HepG2 (cell line): ENCODE results near the gene IL1RAP. TPM values are rescaled to one million over a fixed set of nuclear protein-coding genes. Genes with fewer than 3 reads are reported as not detected.

Experiments used
- BCL3 ChIP-seq: sonication (generic); formaldehyde crosslinking; IDR thresholded peaks from 2 replicates; pipeline ENCODE4 v1.5.1; 2020; ENCODE audit warnings: mild to moderate bottlenecking, missing genetic modification reagents, moderate library complexity
- CREM ChIP-seq, 2 experiments: sonication (generic) in 1 of 2; formaldehyde crosslinking in 1 of 2; IDR thresholded peaks; 2 replicates each; pipeline versions ENCODE4 v1.4.0 to v1.6.1; 2016 to 2020; ENCODE audit warnings: antibody characterized with exemption in 1 of 2, mild to moderate bottlenecking in 1 of 2, missing genetic modification reagents in 1 of 2
- KLF6 ChIP-seq: IDR thresholded peaks from 2 replicates; pipeline ENCODE4 v1.8.0; 2016; ENCODE audit warnings: missing biosample characterization, missing genetic modification reagents
- MIXL1 ChIP-seq: IDR thresholded peaks from 2 replicates; pipeline ENCODE4 v1.6.1; 2016
- PATZ1 ChIP-seq: sonication (generic); formaldehyde crosslinking; IDR thresholded peaks from 2 replicates; pipeline ENCODE4 v1.4.0; 2020; ENCODE audit warnings: missing genetic modification reagents
- SMAD3 ChIP-seq: sonication (generic); formaldehyde crosslinking; IDR thresholded peaks from 2 replicates; pipeline ENCODE4 v1.4.0; 2020; ENCODE audit warnings: missing genetic modification reagents
- TARDBP ChIP-seq: sonication (generic); formaldehyde crosslinking; IDR thresholded peaks from 2 replicates; pipeline ENCODE4 v1.8.0; 2022; ENCODE audit warnings: mild to moderate bottlenecking, missing genetic modification reagents
- YEATS2 ChIP-seq: sonication (generic); formaldehyde crosslinking; IDR thresholded peaks from 2 replicates; pipeline ENCODE4 v1.4.0; 2020; ENCODE audit warnings: missing genetic modification reagents, borderline replicate concordance
- ZNF205 ChIP-seq: IDR thresholded peaks from 2 replicates; pipeline ENCODE4 v1.6.1; 2018; ENCODE audit warnings: missing biosample characterization, missing genetic modification reagents
- ZNF24 ChIP-seq: fragments of 450-650 bp; IDR thresholded peaks from 2 replicates; pipeline ENCODE4 v1.6.1; 2017; ENCODE audit warnings: antibody characterized with exemption, mild to moderate bottlenecking
- ZNF577 ChIP-seq: sonication (generic); formaldehyde crosslinking; IDR thresholded peaks from 2 replicates; pipeline ENCODE4 v1.4.0; 2020; ENCODE audit warnings: mild to moderate bottlenecking, low read depth, missing genetic modification reagents, borderline replicate concordance
- ZNF691 ChIP-seq: sonication (generic); formaldehyde crosslinking; IDR thresholded peaks from 2 replicates; pipeline ENCODE4 v1.4.0; 2020; ENCODE audit warnings: missing genetic modification reagents, low read depth, mild to moderate bottlenecking, borderline replicate concordance
- polyA plus RNA-seq, 8 experiments: library from polyadenylated mRNA; depleted of rRNA in 3 of 8; stranded (reverse) in 7 of 8; unstranded in 1 of 8; fragments of >200 nt; fragmentation: Illumina TruSeq in 4 of 8; extraction: Trizol in 4 of 8; gene quantifications; 2 replicates each; pipeline versions ENCODE4 v1.2.1 to v1.2.3, GENCODE V29; 2011 to 2016; ENCODE audit warnings: low read depth in 4 of 8, missing spikeins in 1 of 8, mixed read lengths in 1 of 8; ENCODE audit not compliant: insufficient read depth in 1 of 8
- total RNA-seq, 5 experiments: library from RNA; depleted of rRNA; stranded (reverse); fragments of >200 nt; fragmentation: Illumina TruSeq; extraction: Trizol; gene quantifications; 2 replicates each; pipeline ENCODE4 v1.2.3, GENCODE V29; 2016; ENCODE audit warnings: low read depth in 1 of 5
- TF ChIP-seq, protein P1 (sequence below): IDR thresholded peaks from 2 replicates; pipeline ENCODE4 v1.6.1; 2016; ENCODE audit warnings: missing genetic modification reagents, missing compliant biosample characterization
- TF ChIP-seq, protein P2 (sequence below): sonication (generic); formaldehyde crosslinking; IDR thresholded peaks from 2 replicates; pipeline ENCODE4 v1.9.0; 2021; ENCODE audit warnings: mild to moderate bottlenecking, missing genetic modification reagents
- TF ChIP-seq, protein P3 (sequence below): sonication (generic); formaldehyde crosslinking; IDR thresholded peaks from 2 replicates; pipeline ENCODE4 v1.5.0; 2020; ENCODE audit warnings: mild to moderate bottlenecking, missing genetic modification reagents

Gene IL1RAP
- total and polyA plus RNA-seq, 2 of the 13 experiments (the other 11 are each of a cell fraction or from before 2014, with no cell fraction given), result 18.3 to 54.9 TPM

- 0 out of 2 replicates have a peak, but pooled peaks have one; percentile 31 for TF ChIP-seq PATZ1 (CRISPR knock-in tag)
- TF ChIP-seq CREM (IDR thresholded peaks at IDR 0.05), result peak; percentile 79
- TF ChIP-seq CREM (CRISPR knock-in tag; IDR thresholded peaks at IDR 0.05), result no peak
- TF ChIP-seq, protein P1, sequence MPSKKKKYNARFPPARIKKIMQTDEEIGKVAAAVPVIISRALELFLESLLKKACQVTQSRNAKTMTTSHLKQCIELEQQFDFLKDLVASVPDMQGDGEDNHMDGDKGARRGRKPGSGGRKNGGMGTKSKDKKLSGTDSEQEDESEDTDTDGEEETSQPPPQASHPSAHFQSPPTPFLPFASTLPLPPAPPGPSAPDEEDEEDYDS (CRISPR knock-in tag), result 0 out of 2 replicates have a peak, but pooled peaks have one; percentile 16
- TF ChIP-seq, protein P2, sequence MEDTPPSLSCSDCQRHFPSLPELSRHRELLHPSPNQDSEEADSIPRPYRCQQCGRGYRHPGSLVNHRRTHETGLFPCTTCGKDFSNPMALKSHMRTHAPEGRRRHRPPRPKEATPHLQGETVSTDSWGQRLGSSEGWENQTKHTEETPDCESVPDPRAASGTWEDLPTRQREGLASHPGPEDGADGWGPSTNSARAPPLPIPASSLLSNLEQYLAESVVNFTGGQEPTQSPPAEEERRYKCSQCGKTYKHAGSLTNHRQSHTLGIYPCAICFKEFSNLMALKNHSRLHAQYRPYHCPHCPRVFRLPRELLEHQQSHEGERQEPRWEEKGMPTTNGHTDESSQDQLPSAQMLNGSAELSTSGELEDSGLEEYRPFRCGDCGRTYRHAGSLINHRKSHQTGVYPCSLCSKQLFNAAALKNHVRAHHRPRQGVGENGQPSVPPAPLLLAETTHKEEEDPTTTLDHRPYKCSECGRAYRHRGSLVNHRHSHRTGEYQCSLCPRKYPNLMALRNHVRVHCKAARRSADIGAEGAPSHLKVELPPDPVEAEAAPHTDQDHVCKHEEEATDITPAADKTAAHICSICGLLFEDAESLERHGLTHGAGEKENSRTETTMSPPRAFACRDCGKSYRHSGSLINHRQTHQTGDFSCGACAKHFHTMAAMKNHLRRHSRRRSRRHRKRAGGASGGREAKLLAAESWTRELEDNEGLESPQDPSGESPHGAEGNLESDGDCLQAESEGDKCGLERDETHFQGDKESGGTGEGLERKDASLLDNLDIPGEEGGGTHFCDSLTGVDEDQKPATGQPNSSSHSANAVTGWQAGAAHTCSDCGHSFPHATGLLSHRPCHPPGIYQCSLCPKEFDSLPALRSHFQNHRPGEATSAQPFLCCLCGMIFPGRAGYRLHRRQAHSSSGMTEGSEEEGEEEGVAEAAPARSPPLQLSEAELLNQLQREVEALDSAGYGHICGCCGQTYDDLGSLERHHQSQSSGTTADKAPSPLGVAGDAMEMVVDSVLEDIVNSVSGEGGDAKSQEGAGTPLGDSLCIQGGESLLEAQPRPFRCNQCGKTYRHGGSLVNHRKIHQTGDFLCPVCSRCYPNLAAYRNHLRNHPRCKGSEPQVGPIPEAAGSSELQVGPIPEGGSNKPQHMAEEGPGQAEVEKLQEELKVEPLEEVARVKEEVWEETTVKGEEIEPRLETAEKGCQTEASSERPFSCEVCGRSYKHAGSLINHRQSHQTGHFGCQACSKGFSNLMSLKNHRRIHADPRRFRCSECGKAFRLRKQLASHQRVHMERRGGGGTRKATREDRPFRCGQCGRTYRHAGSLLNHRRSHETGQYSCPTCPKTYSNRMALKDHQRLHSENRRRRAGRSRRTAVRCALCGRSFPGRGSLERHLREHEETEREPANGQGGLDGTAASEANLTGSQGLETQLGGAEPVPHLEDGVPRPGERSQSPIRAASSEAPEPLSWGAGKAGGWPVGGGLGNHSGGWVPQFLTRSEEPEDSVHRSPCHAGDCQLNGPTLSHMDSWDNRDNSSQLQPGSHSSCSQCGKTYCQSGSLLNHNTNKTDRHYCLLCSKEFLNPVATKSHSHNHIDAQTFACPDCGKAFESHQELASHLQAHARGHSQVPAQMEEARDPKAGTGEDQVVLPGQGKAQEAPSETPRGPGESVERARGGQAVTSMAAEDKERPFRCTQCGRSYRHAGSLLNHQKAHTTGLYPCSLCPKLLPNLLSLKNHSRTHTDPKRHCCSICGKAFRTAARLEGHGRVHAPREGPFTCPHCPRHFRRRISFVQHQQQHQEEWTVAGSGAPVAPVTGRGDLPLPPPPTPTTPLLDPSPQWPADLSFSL (CRISPR knock-in tag), result no peak
- TF ChIP-seq ZNF691, result no peak
- TF ChIP-seq MIXL1 (CRISPR knock-in tag), result peak; percentile 52; the same call in 1 of the 2 replicates
- 0 out of 2 replicates have a peak, but pooled peaks have one; percentile 28 for TF ChIP-seq ZNF205 (CRISPR knock-in tag)
- TF ChIP-seq SMAD3 (CRISPR knock-in tag), result peak; percentile 55; the same call in 1 of the 2 replicates
- no peak for TF ChIP-seq BCL3 (CRISPR knock-in tag)
- TF ChIP-seq, protein P3, sequence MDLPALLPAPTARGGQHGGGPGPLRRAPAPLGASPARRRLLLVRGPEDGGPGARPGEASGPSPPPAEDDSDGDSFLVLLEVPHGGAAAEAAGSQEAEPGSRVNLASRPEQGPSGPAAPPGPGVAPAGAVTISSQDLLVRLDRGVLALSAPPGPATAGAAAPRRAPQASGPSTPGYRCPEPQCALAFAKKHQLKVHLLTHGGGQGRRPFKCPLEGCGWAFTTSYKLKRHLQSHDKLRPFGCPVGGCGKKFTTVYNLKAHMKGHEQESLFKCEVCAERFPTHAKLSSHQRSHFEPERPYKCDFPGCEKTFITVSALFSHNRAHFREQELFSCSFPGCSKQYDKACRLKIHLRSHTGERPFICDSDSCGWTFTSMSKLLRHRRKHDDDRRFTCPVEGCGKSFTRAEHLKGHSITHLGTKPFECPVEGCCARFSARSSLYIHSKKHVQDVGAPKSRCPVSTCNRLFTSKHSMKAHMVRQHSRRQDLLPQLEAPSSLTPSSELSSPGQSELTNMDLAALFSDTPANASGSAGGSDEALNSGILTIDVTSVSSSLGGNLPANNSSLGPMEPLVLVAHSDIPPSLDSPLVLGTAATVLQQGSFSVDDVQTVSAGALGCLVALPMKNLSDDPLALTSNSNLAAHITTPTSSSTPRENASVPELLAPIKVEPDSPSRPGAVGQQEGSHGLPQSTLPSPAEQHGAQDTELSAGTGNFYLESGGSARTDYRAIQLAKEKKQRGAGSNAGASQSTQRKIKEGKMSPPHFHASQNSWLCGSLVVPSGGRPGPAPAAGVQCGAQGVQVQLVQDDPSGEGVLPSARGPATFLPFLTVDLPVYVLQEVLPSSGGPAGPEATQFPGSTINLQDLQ (CRISPR knock-in tag), result no peak
- no peak for TF ChIP-seq KLF6 (CRISPR knock-in tag)
- no peak for TF ChIP-seq ZNF24
- peak; percentile 58; the same call in 1 of the 2 replicates for TF ChIP-seq TARDBP (CRISPR knock-in tag)
- peak; percentile 22; the same call in 1 of the 2 replicates for TF ChIP-seq YEATS2 (CRISPR knock-in tag)
- no peak for TF ChIP-seq ZNF577 (CRISPR knock-in tag)
These were observed 21.1 kb downstream of the IL1RAP start (continued) for GRCh38 chr3:190534986-190535385.
